Activated T-cell treated with anti-CD3 and anti-CD28 coated beads, Interleukin-2, amount 50 U/mL, for 48 hours (primary cell): ENCODE measurements around the gene TNFRSF4.
A peak's percentile ranks its signal among the peaks of the same experiment; 100 is the strongest.

Experiments used
- DNase-seq, 2 experiments: peaks; one replicate each; pipeline ENCODE4 v3.0.0-alpha.2; 2020

TNFRSF4 gene

DNA sequence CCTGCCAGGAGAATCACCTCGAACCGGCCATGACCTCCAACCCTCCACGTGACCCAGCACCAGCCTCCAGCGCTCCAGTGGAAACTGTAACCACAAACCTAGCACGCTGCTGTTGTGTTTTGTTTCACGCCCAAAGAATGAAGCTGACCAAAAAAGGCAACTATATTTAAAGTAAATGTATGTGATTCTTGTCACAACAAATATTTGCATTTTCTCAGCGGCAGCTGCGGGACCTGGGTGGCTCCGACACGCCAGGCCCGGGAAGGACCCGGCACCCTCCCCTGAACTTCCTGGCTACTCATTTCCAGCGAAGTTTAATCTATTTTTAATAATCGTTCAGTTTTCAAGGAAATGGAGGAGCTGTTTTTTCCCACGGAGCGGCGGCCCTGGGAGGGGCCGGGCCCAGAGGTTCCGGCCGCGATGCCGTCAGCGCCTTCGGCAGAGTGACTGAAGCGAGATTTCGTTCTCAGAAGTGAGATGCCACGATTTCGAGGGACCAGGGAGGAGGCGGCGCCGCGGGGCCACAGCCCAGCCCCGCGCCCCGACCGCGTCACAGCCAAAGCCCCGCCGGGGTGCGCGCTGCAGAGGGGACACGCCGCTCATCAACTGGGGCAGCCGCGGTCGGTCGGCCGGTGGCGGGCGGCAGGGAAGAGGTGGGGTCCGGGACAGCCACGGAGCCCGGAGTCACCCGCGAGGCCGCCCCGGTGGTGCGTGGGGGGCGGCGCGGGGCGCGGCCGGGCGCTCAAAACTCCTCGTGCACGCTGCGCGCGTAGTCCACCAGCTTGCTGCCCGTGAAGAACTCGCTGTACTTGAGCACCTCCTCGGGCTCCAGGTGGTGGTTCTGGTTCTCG, 3.0 kb upstream of the TNFRSF4 start:
- DNase-seq: peak; percentile 67 to 71

DNA sequence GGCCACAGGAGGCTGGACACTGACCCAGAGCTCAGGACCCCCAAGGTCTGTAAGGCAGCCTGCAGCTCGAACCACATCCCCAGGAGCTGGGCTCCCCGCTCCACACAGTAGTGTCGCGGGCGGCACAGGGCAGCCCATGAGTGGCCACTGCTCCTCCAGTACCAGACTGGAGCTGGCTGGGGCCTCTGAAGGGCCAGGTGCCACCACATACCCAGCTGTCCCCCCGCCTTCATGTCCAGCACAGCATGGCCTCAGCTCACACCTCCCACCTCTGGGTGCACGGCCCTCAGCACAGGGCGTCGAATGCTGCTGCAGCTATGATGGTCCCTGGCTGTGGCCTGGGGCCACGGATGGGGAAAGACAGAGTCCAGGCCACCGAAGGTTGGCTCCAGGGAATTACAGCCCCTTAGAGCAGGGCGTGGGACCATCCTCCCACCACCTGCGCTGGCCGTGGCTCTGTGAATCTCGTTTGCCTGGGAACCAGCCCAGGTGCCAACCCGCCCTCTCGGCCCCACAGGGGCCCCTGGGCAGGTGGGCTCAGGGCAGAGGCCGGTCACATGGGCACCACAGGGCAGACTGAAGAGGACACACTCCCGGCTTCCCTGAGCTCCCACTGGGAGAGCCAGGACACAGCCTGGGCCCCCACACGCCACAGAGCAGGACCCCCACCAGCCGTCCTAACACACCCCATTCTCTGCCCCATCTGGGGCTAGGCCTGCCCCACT, 2.1 kb upstream of the TNFRSF4 start:
- DNase-seq: no peak

DNA sequence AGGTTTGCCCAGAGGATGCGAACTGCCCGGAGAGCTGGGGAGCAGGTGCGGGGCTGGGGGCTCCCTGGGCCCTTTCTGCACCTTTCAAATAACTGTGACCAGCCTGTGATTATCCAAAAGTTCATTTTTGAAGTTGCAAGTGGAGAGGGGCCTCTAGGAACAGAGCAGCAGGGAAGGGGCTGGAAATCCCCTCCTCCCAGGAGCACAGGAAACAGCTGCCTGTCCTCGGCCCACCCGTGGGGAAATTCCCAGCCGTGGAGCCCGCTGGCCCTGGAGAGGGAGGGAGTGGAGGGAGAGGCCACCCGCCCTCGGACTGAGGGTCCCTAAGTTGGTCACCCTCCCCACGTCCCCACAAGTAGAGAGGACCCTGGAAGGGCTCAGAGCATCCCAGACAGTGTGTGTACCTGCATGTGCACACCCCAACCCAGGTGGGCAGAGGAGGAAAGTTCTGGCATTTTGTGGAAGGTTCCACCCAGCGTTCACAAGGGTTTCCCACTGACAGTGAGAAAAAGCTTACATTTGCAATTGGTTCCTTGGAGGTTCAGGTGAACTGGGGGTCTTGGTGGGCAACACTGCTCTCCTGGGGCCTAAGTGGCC, 1.2 kb upstream of the TNFRSF4 start:
- peak in 1 of 2 experiments; percentile 46 for DNase-seq

DNA sequence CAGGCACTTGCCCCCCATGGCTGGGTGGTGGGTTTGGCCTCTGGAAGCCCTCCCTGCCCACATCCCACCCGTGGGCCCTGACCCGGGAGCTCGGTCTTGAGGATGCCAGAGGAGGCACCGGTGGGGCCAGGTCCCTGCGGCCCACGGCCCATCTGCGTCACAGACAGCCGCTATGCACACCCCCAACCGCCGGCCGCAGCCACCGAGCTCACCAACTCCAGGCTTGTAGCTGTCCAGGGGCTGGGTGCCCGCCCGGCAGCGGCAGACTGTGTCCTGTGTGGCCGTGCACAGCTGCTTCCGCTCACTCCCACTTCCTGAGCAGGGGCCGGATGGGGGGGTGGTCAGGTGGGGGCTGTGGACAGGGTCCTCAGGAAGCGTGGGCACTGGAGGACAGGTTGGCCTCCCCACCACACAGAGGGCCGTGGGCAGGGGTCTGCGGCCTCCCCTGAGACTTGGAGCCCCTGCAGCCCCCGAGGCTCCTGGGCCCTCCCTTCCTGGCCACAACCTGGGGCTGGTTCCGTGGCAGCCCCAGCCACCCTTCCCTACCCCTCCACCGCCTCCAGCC, 1.1 kb downstream of the TNFRSF4 start:
- DNase-seq: peak; percentile 65 to 72

DNA sequence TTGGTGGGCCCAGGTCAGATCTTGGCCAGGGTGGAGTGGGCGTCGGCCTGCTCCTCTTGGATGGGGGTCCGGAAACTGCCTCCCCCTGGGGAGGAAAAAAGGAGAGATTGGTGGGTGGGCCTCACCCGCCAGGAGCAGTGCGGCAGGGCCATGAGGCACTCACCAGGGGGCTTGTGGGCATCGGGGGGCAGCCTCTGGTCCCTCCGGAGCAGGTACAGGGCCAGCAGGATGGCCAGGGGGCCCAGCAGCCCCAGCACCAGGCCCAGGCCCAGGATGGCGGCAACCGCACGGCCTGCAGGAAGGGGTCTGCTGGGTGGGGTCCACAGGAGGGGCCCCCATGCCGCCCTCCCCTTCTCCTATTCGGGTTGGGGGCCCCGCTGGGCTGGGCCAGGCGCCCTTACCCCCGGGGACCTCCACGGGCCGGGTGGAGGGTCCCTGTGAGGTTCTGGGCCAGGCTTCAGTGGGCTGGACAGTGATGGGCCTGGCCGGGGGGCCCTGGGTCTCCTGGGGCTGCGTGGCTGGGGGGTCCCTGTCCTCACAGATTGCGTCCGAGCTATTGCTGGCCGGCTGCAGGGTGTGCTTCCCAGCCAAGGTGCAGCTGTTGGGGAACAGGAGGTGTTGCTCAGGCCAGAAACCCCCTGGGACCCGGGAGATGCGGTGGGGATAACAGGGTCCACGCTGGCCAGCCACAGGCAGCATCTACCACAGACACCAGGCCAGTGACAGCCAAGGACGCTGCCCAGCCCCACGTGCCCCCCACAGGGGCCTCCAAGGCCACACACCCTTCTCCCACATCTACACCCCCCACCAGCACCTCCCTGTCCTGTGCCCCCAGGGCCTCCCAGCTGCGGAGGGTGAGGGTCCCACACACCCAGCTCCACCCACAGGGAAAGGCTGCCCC, 2.2 kb downstream of the TNFRSF4 start:
- no peak for DNase-seq

DNA sequence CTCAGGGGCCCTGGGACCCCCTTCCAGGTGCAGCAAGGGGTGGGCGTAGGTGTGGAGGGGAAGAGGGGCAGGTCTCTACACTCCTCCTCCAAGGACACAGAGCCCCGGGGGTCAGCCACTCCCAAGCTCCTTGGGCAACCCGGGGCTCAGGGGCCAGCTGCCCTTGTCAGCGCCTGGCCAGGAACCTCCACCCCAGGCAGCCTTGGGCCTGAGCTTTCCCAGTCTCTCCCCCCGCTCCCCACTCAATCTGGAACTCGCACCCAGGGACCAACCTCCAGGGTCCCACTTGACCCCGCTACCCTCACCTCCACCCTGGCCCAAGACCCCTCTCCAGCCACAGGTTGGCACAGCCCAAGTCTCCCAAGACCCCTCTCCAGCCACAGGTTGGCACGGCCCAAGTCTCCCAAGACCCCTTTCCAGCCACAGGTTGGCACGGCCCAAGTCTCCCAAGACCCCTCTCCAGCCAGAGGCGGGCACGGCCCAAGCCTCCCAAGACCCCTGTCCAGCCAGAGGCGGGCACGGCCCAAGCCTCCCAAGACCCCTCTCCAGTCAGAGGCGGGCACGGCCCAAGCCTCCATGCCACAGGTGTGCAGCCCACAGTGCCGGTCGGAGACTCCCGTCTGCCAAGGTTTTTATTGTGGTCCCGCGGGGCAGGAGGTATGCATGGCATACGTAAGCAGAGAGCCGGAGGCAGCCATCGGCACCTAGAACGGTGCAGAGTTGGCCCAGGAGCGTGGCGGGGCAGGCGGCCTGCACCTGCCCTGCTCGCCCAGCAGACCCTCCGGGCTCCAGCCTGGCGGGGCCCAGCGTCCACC, 3.0 kb downstream of the TNFRSF4 start:
- peak in 1 of 2 experiments; percentile 22 for DNase-seq

DNA sequence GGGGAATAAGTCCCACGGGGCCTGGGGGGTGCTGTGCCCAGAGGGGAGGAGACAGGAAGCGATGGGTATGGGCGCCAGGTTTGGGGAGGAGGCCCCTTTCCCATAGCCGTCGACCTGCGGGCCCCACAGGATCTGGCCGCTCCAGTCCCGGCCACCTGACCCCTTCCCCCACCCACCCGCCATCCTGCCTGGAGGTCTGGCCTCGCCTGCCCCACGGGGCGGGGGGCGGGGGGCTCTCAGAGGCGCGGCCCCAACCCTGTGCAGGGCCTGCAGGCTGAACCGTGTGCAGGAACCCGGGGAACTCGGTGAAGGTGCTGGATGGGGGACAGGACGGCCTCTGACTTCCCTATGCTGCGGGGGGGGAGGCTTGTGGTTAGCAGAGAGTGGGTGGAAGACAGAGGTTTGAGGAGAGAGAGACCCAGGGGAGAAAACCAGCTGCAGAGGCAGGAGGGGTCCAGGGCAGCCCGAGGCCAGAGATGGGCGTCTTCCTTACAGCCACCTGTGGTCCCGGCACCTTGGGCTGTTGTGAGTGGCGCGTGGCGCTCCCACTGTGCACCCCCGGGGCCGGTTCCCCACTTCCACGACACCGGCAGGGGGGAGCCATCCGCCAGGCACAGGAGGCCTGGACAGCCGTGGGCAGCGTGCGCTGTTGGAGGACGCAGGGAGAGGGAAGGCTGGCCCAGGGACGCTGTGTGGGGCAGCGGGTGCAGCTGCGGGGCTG, 5.1 kb downstream of the TNFRSF4 start:
- peak; percentile 75 to 79 for DNase-seq

DNA sequence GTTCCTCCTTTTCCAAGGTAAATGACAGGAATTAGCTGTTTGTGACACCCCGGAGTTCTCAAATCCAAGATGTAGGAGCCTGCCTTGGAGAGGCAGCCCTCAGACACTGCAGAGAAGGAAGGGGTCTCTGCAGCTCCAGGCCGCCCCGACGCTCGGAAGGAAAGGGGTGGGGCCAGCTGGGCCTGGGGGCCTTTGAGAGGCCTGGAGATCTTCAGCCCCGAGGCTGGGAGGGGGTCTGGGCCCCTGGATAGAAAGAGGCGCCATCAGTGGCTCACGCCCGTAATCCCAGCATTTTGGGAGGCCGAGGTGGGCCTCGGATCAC, 6.4 kb downstream of the TNFRSF4 start:
- DNase-seq: no peak

DNA sequence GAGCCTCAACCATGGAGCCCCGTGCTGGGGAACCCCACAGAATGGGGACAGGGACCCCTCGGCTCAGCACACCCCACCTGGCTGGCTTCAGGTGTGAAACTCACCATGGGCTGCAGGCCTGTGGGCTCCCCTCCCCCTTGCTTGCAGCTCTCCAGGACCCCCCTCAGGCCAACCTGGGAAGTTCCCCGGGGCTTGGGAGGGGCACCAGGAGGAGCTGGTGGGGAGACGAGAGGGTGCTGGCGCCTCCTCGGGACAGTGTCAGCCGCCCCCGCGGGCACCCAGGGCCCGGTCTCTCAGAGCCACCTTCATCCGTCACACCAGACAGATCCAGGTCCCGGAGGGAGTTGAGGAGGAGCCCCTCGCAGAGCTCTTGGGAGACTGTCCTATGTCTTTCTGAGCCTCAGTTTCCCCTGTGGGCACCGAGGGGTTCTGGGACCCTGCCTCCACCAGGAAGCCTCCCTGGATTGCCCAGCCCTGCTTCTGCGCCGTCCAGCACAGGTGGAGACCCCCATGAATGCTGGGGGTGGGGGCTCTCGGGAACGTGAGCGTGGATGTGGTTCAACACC, 6.9 kb downstream of the TNFRSF4 start:
- peak in 1 of 2 experiments; percentile 65 for DNase-seq

DNA sequence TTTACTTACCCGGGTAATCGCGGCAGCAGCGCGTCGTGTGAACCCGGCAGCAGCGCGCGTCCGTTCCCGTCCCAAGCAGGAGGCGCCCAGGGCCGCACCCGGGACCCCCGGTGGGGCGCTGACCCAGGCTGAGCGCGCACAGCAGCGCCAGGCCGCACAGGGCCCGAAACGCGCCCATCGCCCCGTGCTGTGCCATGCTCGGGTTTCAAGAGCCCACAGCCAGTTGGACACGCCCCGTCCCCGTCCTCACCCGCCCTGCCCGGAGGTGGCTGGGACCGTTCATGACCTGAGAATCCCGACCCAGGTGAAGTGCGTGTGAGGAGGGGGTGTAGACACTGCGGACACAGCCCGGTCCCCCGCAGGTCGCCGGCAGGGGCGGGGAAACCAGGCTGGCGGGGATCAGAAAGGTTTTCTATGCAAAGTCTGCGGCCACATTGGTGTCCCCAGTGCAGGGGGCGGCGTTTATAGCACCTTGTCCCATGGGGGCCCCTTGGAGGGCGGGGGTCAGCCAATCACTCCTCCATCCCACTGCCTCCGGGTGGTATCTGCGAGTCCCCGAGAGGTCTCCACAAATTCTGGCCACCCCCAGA, 7.5 kb downstream of the TNFRSF4 start, which contains the start of gene TNFRSF18:
Gene TNFRSF18 (minus strand): TSS at position 217 of the 590 bp plus-strand sequence. CDS start 21 bp downstream, at position 196.
- peak; percentile 78 for DNase-seq

DNA sequence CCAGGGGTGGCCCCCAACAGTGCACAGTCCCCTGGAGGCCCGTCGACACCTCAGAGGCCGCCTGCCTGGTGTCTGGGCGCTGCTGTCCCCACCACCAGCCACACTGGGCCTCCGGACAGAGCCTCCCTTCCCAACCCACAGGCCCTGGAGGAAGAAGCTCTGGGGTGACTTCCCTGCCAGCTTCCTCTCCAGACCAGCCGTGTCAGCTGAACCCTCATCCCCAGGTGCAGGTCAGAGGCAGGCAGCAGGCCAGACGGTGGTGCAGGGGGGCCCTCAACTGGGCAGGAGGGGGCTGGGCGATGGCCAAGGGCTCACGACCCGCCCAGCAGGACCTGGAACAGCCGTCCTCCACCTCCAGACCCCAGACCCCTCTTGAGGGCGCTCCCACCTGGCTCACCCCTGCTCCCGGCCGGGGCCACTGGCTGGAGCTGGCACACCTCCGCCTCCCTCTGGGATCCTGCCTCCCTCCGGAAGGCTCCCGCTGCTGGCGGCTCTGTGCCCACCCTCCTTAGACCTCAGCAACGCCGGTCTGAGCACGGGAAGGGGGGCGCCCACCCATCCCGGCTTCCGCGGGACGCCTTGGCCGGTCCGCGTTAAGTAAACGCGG, 8.1 kb downstream of the TNFRSF4 start:
- peak; percentile 50 to 51 for DNase-seq

DNA sequence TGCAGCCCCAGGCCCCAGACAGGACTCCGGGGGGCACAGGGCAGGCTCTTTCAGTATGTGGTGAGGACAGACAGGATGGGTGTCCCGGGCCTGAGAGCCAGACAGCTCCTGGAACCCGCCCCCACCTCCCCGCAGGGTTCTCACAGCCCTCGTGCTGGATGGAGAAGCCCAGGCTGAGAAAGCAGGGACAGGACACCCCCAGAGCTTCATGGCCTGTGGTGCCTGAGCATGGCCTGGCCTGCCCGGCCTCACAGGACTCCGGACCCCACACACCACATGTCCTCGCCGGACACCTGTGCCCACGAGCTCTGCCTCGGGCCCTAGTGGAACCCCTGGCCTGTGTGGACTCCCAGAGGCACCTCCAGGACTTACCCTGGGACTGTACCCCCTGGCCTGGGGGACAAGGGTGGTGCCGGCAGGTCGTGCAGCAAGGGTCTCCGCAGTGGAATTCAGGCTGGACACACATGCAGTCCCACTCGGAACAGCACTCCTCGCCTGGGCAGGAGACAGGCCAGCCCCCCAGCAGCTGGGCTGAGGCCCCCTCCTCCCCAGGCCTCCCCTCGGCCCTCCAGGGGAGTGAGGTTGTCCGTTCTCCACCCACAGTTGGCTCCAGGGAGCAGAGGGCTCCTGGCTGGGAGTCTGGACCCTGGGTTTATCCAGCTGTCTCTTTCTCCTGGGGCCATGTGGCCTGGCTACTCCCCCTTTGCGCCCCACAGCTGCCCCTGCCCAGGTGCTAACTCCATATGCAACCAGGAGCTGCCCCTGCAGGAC, 8.8 kb downstream of the TNFRSF4 start:
- peak; percentile 44 to 55 for DNase-seq

DNA sequence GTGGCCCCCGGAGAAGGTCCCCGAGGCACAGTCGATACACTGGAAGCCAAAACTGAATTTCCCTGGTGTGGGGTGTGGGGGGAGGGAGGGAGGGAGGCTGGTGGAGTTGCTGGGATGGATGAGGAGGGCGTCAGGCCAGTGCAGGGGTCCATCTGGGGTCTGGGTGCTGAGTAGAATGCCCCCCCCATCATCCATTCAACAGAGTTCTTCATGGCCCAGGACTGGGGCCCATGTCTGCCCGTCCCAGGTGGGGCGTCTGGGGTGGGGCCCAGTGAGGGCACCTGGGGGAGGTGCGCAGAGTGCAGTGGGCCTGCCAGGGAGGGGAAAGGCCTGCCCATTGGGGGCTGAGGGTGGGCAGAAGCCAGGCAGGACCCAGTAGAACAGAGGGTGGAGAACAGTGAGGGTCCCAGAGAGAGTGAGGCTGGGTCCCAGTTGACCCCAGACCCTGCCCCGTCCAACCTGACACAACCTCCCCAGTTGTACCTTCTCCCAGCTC, 9.5 kb downstream of the TNFRSF4 start:
- no peak for DNase-seq

DNA sequence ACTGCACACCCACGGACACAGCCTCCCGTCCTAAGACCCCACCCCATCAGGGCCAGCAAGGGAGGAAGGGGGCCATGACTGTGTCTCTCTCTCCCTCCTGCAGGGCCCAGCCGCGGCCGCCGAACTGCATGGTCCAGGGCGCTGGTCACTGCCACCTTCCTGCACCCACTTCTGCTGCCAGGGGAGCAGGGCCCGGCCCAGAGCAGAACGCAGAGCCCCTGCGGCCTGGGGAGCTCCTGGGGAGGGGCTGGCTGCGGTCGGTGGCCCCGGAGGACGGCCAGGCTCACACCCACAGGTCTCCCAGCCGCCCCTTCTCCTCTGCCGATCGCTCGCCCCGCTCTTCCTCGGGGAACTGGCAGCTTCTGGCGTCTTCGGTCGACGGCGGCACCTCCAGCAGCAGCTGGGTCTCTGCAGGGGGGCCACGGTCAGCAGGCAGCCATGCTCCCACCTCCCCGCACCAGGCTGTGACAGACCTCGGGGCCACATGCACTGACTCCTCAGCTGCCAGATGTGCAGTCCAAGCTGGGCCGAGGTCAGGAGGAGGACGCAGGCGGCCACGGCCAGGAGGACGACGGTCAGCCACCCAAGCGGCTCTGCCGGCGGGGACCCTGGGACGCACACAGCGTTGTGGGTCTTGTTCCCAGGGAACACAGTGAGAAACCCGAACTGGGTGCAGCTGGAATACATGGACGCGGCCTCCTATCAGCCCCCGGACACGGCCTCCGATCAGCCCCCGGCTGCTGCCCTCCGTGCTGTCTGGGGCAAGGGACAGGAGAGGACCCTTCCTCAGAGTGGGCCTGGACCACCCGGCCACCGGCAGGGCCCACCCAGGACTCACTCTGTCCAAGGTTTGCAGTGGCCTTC, 10.2 kb downstream of the TNFRSF4 start:
- DNase-seq: no peak

DNA sequence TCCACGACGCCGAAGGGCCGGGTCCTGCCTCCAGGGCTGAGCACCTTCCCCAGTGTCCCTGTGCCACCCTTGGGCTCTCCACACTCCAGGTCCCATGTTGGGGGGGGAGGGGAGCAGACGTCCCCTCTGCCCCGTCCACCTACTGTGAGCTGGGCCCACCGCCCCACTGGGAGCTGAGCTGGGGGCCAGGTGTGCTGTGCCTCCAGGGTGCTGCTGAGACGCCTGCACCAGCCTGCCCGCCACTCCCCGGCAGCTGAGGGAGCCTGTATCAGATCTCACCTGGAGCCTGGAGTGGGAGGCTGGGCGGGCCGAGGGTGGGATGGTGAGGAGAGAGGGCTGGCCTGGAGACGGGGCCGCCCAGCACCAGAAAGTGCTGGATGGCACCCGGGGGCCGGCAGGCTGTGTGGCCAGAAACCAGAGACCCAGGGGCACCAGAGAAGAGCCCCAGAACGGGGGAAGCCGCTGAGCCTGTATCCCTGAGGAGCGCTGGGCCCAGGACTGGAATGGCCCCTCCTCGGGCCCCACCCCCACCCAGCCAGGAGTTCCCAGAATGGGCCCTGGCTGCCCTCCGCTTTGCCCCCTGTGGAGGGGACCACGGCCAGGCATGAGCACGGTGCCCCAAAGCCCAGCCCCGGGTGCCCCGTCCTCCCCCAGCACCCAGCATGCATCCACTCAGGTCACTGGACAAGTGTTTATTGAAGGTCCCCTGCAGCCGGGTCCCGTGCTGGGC, 11.0 kb downstream of the TNFRSF4 start:
- DNase-seq: peak in 1 of 2 experiments; percentile 41
